Measurements from ENCODE around the gene UBA6. TPM values are rescaled to one million over a fixed set of nuclear protein-coding genes. Genes with fewer than 3 reads are reported as not detected.
A peak's percentile ranks its signal among the peaks of the same experiment; 100 is the strongest.

The UBA6 gene
- total and polyA plus RNA-seq, 2 donors (not counting 1 experiment from before 2014, with no cell fraction given): 22.8 to 64.0 TPM

GRCh38 chr4:67580577-67580976 is 120.4 kb downstream of the UBA6 start:
- CTCF ChIA-PET: interaction anchor here (1.2 to 2.7 kb wide), 4 partner anchors 11 to 35 kb away, joined by 3 to 12 read pairs (median 4); partner anchors contain the start of gene CENPC
- H3K4me3 Mint-ChIP-seq: peak overlapping the region; percentile 72
- peak overlapping the region; percentile 91 for H3K27ac Mint-ChIP-seq
- peaks cover 53% of the 10 kb centered on the region for H3K4me1 Mint-ChIP-seq
- no peak for DNase-seq
- Histone ChIP-seq H3K79me2 (ENCODE audit: control insufficient read depth, insufficient read depth, low read length) (peaks cover 75% of the 10 kb centered on the region), H3K9ac (ENCODE audit: low read length) (peak overlapping the region; percentile 54), H3K4me3 (ENCODE audit: control extremely low read depth in 1 of 5, extremely low read depth in 1 of 5, insufficient read depth in 1 of 5, low read depth in 2 of 5, low read length in 4 of 5) (peak overlapping the region in 1 of 5 experiments; percentile 34), H3K36me3 (replicated peaks in 1 of 2; ENCODE audit: control extremely low read depth in 1 of 2, control insufficient read depth in 1 of 2, extremely low read depth in 1 of 2, insufficient read depth in 2 of 2, low read length in 1 of 2) (peaks cover 24 to 73% of the 10 kb centered on the region in 2 experiments), H3K27me3 (replicated peaks in 1 of 4; ENCODE audit: control extremely low read depth in 1 of 4, control insufficient read depth in 3 of 4, insufficient read depth in 4 of 4, low read length in 3 of 4) (no peaks in the 10 kb centered on the region), H3K4me2 (replicated peaks; ENCODE audit: low read depth, low read length, poor library complexity, severe bottlenecking) (peak overlapping the region; percentile 70), H4K20me1 (ENCODE audit: control insufficient read depth, insufficient read depth, low read length, poor library complexity, severe bottlenecking) (no peaks in the 10 kb centered on the region), H2AFZ (ENCODE audit: insufficient read depth, low read depth, low read length, poor library complexity, severe bottlenecking) (peak overlapping the region; percentile 73), H3K9me3 (ENCODE audit: control extremely low read depth in 1 of 3, control insufficient read depth in 2 of 3, insufficient read depth in 1 of 3, low read length in 2 of 3) (no peaks in the 10 kb centered on the region), H3K4me1 (ENCODE audit: control insufficient read depth in 2 of 2, insufficient read depth in 2 of 2, low read length in 2 of 2) (peaks cover 40 to 52% of the 10 kb centered on the region in 2 donors), H3K27ac (ENCODE audit: low read length in 2 of 2) (peak overlapping the region; percentile 76 to 89)
- no peak for ATAC-seq (ENCODE audit: low read depth)
- POLR2A ChIA-PET: interaction anchor here (1.3 kb wide), 1 partner anchor 8 kb away, joined by 3 read pairs; no protein-coding TSS in a partner anchor
- no peak for TF ChIP-seq EZH2 (IDR thresholded peaks at IDR 0.05; ENCODE audit: borderline replicate concordance, insufficient read depth, low read depth, low read length, poor library complexity, severe bottlenecking)
- TF ChIP-seq CTCF (IDR thresholded peaks at IDR 0.05): no peak
- intact Hi-C loops (cut with micrococcal nuclease): no loop called here
- no CpG with 5 or more reads among the region's 3 CpGs for WGBS (ENCODE audit: insufficient coverage)
- no peaks in the 10 kb centered on the region for H3K9me3 Mint-ChIP-seq (ENCODE audit: insufficient read depth)
- no peaks in the 10 kb centered on the region for H3K27me3 Mint-ChIP-seq

GRCh38 chr4:67576538-67576937 is 124.4 kb downstream of the UBA6 start:
- ATAC-seq (ENCODE audit: low read depth): no peak
- no peaks in the 10 kb centered on the region for H3K9me3 Mint-ChIP-seq (ENCODE audit: insufficient read depth)

More at GRCh38 chr4:67576538-67576937, 124.4 kb downstream of the UBA6 start:
- no peak for DNase-seq
- H3K79me2 ChIP-seq (ENCODE audit: control insufficient read depth, insufficient read depth, low read length): peaks cover 59% of the 10 kb centered on the region
- H3K4me3 ChIP-seq (ENCODE audit: control extremely low read depth in 1 of 5, extremely low read depth in 1 of 5, insufficient read depth in 1 of 5, low read depth in 2 of 5, low read length in 4 of 5): no peak overlapping the region
- ChIA-PET POLR2A (no interaction called here), CTCF (interaction anchor here (1.4 kb wide), 1 partner anchor 27 kb away, joined by 5 read pairs; no protein-coding TSS in a partner anchor)
- no peaks in the 10 kb centered on the region for H3K27me3 Mint-ChIP-seq
- H3K9ac ChIP-seq (ENCODE audit: low read length): peak overlapping the region; percentile 53
- H3K27me3 ChIP-seq (replicated peaks in 1 of 4; ENCODE audit: control extremely low read depth in 1 of 4, control insufficient read depth in 3 of 4, insufficient read depth in 4 of 4, low read length in 3 of 4): no peaks in the 10 kb centered on the region
- H4K20me1 ChIP-seq (ENCODE audit: control insufficient read depth, insufficient read depth, low read length, poor library complexity, severe bottlenecking): no peaks in the 10 kb centered on the region
- peak overlapping the region; percentile 76 to 92 for H3K27ac ChIP-seq (ENCODE audit: low read length in 2 of 2)
- TF ChIP-seq CTCF (IDR thresholded peaks at IDR 0.05): no peak
- TF ChIP-seq EZH2 (IDR thresholded peaks at IDR 0.05; ENCODE audit: borderline replicate concordance, insufficient read depth, low read depth, low read length, poor library complexity, severe bottlenecking): no peak
- WGBS (ENCODE audit: insufficient coverage): no CpG with 5 or more reads among the region's 1 CpG
- H3K4me3 Mint-ChIP-seq: peak overlapping the region; percentile 21
- H3K27ac Mint-ChIP-seq: peak overlapping the region; percentile 69
- H3K4me2 ChIP-seq (replicated peaks; ENCODE audit: low read depth, low read length, poor library complexity, severe bottlenecking): peak overlapping the region; percentile 74
- H3K4me1 Mint-ChIP-seq: peaks cover 72% of the 10 kb centered on the region
- H3K4me1 ChIP-seq (ENCODE audit: control insufficient read depth in 2 of 2, insufficient read depth in 2 of 2, low read length in 2 of 2): peaks cover 61 to 75% of the 10 kb centered on the region in 2 donors
- H3K9me3 ChIP-seq (ENCODE audit: control extremely low read depth in 1 of 3, control insufficient read depth in 2 of 3, insufficient read depth in 1 of 3, low read length in 2 of 3): no peaks in the 10 kb centered on the region
- intact Hi-C loops (cut with micrococcal nuclease): no loop called here
- peaks cover 21 to 52% of the 10 kb centered on the region in 2 experiments for H3K36me3 ChIP-seq (replicated peaks in 1 of 2; ENCODE audit: control extremely low read depth in 1 of 2, control insufficient read depth in 1 of 2, extremely low read depth in 1 of 2, insufficient read depth in 2 of 2, low read length in 1 of 2)
- H2AFZ ChIP-seq (ENCODE audit: insufficient read depth, low read depth, low read length, poor library complexity, severe bottlenecking): no peak overlapping the region
